Measurements from ENCODE around the gene PPP1R15A. TPM values are rescaled to one million over a fixed set of nuclear protein-coding genes. Genes with fewer than 3 reads are reported as not detected.

Gene PPP1R15A
- polyA plus RNA-seq, 1 donor from 2014 or later = 73.6 TPM

GRCh38 chr19:48890551-48890950 is 18.3 kb downstream of the PPP1R15A start:
- Histone ChIP-seq H3K9me3 (ENCODE audit: low read length) (no peaks in the 10 kb centered on the region), H3K36me3 (ENCODE audit: insufficient read depth, low read length) (no peaks in the 10 kb centered on the region), H3K4me2 (ENCODE audit: low read length) (no peak overlapping the region), H3K79me2 (replicated peaks; ENCODE audit: insufficient read depth, low read length) (no peaks in the 10 kb centered on the region), H3K9ac (ENCODE audit: low read length) (no peak overlapping the region), H2AFZ (ENCODE audit: low read depth, low read length) (no peak overlapping the region), H3K27ac (ENCODE audit: low read length) (no peak overlapping the region), H3K4me3 (ENCODE audit: low read length) (no peak overlapping the region), H3K9me2 (ENCODE audit: insufficient read depth, low read length) (no peaks in the 10 kb centered on the region), H3F3A (ENCODE audit: insufficient read depth, low read length, poor library complexity, severe bottlenecking) (no peaks in the 10 kb centered on the region), H4K20me1 (ENCODE audit: insufficient read depth) (no peaks in the 10 kb centered on the region), H3K27me3 (ENCODE audit: insufficient read depth, low read depth, low read length) (no peaks in the 10 kb centered on the region)
- TF ChIP-seq POLR2AphosphoS5 (IDR thresholded peaks at IDR 0.05) = no peak

- Histone ChIP-seq H2AFZ (ENCODE audit: low read depth, low read length) (no peak overlapping the region), H3K27ac (ENCODE audit: low read length) (no peak overlapping the region), H3K4me3 (ENCODE audit: low read length) (no peak overlapping the region), H3K9ac (ENCODE audit: low read length) (no peak overlapping the region), H3K9me3 (ENCODE audit: low read length) (no peaks in the 10 kb centered on the region), H3F3A (ENCODE audit: insufficient read depth, low read length, poor library complexity, severe bottlenecking) (no peaks in the 10 kb centered on the region), H3K36me3 (ENCODE audit: insufficient read depth, low read length) (no peaks in the 10 kb centered on the region), H3K9me2 (ENCODE audit: insufficient read depth, low read length) (no peaks in the 10 kb centered on the region), H3K79me2 (replicated peaks; ENCODE audit: insufficient read depth, low read length) (no peaks in the 10 kb centered on the region), H3K4me2 (ENCODE audit: low read length) (no peak overlapping the region), H3K27me3 (ENCODE audit: insufficient read depth, low read depth, low read length) (no peaks in the 10 kb centered on the region), H4K20me1 (ENCODE audit: insufficient read depth) (no peaks in the 10 kb centered on the region)
- no peak for TF ChIP-seq SMC3 (conservative IDR thresholded peaks at IDR 0.05; ENCODE audit: poor library complexity)
- TF ChIP-seq EP300 (conservative IDR thresholded peaks at IDR 0.05; ENCODE audit: poor library complexity, severe bottlenecking) = no peak
- no peak for TF ChIP-seq CTCF (IDR thresholded peaks at IDR 0.05; ENCODE audit: poor library complexity, severe bottlenecking)
- TF ChIP-seq EZH2 (IDR thresholded peaks at IDR 0.05; ENCODE audit: borderline replicate concordance, insufficient read depth, low read length, poor library complexity, severe bottlenecking) = no peak
- no peak for TF ChIP-seq POLR2AphosphoS5 (IDR thresholded peaks at IDR 0.05)
- no peak for TF ChIP-seq MXI1 (conservative IDR thresholded peaks at IDR 0.05; ENCODE audit: poor library complexity, severe bottlenecking)
- TF ChIP-seq TAF1 (IDR thresholded peaks at IDR 0.05; ENCODE audit: low read depth) = no peak
- TF ChIP-seq RAD21 (conservative IDR thresholded peaks at IDR 0.05) = no peak
- TF ChIP-seq REST (IDR thresholded peaks at IDR 0.05; ENCODE audit: borderline replicate concordance) = no peak
These were observed 23.0 kb downstream of the PPP1R15A start for GRCh38 chr19:48895226-48895625.

- H3K36me3 ChIP-seq (ENCODE audit: insufficient read depth, low read length) = no peaks in the 10 kb centered on the region
- H3F3A ChIP-seq (ENCODE audit: insufficient read depth, low read length, poor library complexity, severe bottlenecking) = no peaks in the 10 kb centered on the region
- no peak overlapping the region for H2AFZ ChIP-seq (ENCODE audit: low read depth, low read length)
- no peak overlapping the region for H3K4me3 ChIP-seq (ENCODE audit: low read length)
- no peak overlapping the region for H3K9ac ChIP-seq (ENCODE audit: low read length)
- TF ChIP-seq MXI1 (conservative IDR thresholded peaks at IDR 0.05; ENCODE audit: poor library complexity, severe bottlenecking) = no peak
- no peak for TF ChIP-seq REST (IDR thresholded peaks at IDR 0.05; ENCODE audit: borderline replicate concordance)
- no peak for TF ChIP-seq EP300 (conservative IDR thresholded peaks at IDR 0.05; ENCODE audit: poor library complexity, severe bottlenecking)
- H3K27me3 ChIP-seq (ENCODE audit: insufficient read depth, low read depth, low read length) = no peaks in the 10 kb centered on the region
- H4K20me1 ChIP-seq (ENCODE audit: insufficient read depth) = no peaks in the 10 kb centered on the region
- peaks cover 9% of the 10 kb centered on the region for H3K79me2 ChIP-seq (replicated peaks; ENCODE audit: insufficient read depth, low read length)
- no peaks in the 10 kb centered on the region for H3K9me3 ChIP-seq (ENCODE audit: low read length)
- no peaks in the 10 kb centered on the region for H3K9me2 ChIP-seq (ENCODE audit: insufficient read depth, low read length)
- no peak overlapping the region for H3K27ac ChIP-seq (ENCODE audit: low read length)
- no peak overlapping the region for H3K4me2 ChIP-seq (ENCODE audit: low read length)
These were observed 24.0 kb downstream of the PPP1R15A start for GRCh38 chr19:48896191-48896720.

Data from neural cell (in vitro differentiated cells).